Measurements from ENCODE around the gene ING5.

The ING5 gene

GRCh38 chr2:241754042-241754441, 52.2 kb downstream of the ING5 start:
- no peak overlapping the region for H2AFZ ChIP-seq (ENCODE audit: low read depth, low read length)
- H3K79me2 ChIP-seq (ENCODE audit: insufficient read depth, low read length) = no peaks in the 10 kb centered on the region
- no peaks in the 10 kb centered on the region for H3K4me1 ChIP-seq (ENCODE audit: insufficient read depth, low read length)
- DNase-seq (no peak), ATAC-seq (ENCODE audit: insufficient read depth, low read depth) (no peak)
- peaks cover 4% of the 10 kb centered on the region; the same call in 1 of the 2 replicates for H4K20me1 ChIP-seq (ENCODE audit: insufficient read depth, low read length)
- H3K9me3 ChIP-seq (ENCODE audit: insufficient read depth, low read length, severe bottlenecking) = no peaks in the 10 kb centered on the region
- TF ChIP-seq CTCF (IDR thresholded peaks at IDR 0.05; ENCODE audit: borderline replicate concordance, extremely low read depth, low read length, poor library complexity, severe bottlenecking) = no peak
- TF ChIP-seq EZH2 (IDR thresholded peaks at IDR 0.05; ENCODE audit: borderline replicate concordance, low read depth, low read length, severe bottlenecking) = no peak
- peaks cover 44% of the 10 kb centered on the region for H3K36me3 ChIP-seq (ENCODE audit: insufficient read depth, low read length)
- no peak overlapping the region for H3K27ac ChIP-seq (ENCODE audit: low read length)
- no peak overlapping the region for H3K9ac ChIP-seq (ENCODE audit: low read depth, low read length)
- no peak overlapping the region for H3K4me2 ChIP-seq (ENCODE audit: insufficient read depth, low read length)
- H3K4me3 ChIP-seq (ENCODE audit: low read depth in 1 of 2, low read length in 2 of 2) = no peak overlapping the region
- H3K27me3 ChIP-seq (ENCODE audit: insufficient read depth, low read length, poor library complexity) = no peaks in the 10 kb centered on the region

DNA sequence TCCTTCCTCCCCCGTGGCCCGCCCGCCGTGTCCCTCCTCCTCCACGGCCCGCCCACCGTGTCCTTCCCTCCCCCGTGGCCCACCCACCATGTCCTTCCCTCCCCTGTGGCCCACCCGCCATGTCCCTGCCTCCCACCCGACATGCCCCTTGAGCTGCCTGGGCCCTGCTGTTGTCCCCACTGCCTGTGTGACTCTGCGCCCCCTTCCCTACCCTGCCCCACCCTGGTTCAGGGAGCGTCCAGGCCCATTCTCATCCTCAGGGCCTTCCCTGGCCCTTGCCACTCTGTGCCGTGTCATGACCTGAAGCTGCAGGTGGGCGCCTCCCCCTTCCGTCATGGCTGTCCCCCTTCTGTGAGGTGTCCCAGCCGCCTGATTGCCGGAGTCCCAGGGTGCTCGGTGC, 53.3 kb downstream of the ING5 start:
- H3K27ac ChIP-seq (ENCODE audit: low read length) = no peak overlapping the region
- H3K27me3 ChIP-seq (ENCODE audit: insufficient read depth, low read length, poor library complexity) = no peaks in the 10 kb centered on the region
- H4K20me1 ChIP-seq (ENCODE audit: insufficient read depth, low read length) = peaks cover 4% of the 10 kb centered on the region; the same call in 1 of the 2 replicates
- no peaks in the 10 kb centered on the region for H3K79me2 ChIP-seq (ENCODE audit: insufficient read depth, low read length)
- no peak for TF ChIP-seq CTCF (IDR thresholded peaks at IDR 0.05; ENCODE audit: borderline replicate concordance, extremely low read depth, low read length, poor library complexity, severe bottlenecking)
- TF ChIP-seq EZH2 (IDR thresholded peaks at IDR 0.05; ENCODE audit: borderline replicate concordance, low read depth, low read length, severe bottlenecking) = no peak
- ATAC-seq (ENCODE audit: insufficient read depth, low read depth) = no peak
- H3K4me1 ChIP-seq (ENCODE audit: insufficient read depth, low read length) = no peaks in the 10 kb centered on the region
- no peak for DNase-seq
- no peak overlapping the region for H3K9ac ChIP-seq (ENCODE audit: low read depth, low read length)
- no peaks in the 10 kb centered on the region for H3K9me3 ChIP-seq (ENCODE audit: insufficient read depth, low read length, severe bottlenecking)
- H3K4me3 ChIP-seq (ENCODE audit: low read depth in 1 of 2, low read length in 2 of 2) = no peak overlapping the region
- H2AFZ ChIP-seq (ENCODE audit: low read depth, low read length) = no peak overlapping the region
- H3K36me3 ChIP-seq (ENCODE audit: insufficient read depth, low read length) = peaks cover 45% of the 10 kb centered on the region
- no peak overlapping the region for H3K4me2 ChIP-seq (ENCODE audit: insufficient read depth, low read length)

- ATAC-seq (ENCODE audit: insufficient read depth, low read depth) (no peak), DNase-seq (no peak)
- peaks cover 10% of the 10 kb centered on the region; the same call in 1 of the 2 replicates for H4K20me1 ChIP-seq (ENCODE audit: insufficient read depth, low read length)
- H3K27me3 ChIP-seq (ENCODE audit: insufficient read depth, low read length, poor library complexity) = no peaks in the 10 kb centered on the region
- H3K4me3 ChIP-seq (ENCODE audit: low read depth in 1 of 2, low read length in 2 of 2) = no peak overlapping the region
- no peaks in the 10 kb centered on the region for H3K4me1 ChIP-seq (ENCODE audit: insufficient read depth, low read length)
- TF ChIP-seq CTCF (IDR thresholded peaks at IDR 0.05; ENCODE audit: borderline replicate concordance, extremely low read depth, low read length, poor library complexity, severe bottlenecking) (no peak), EZH2 (IDR thresholded peaks at IDR 0.05; ENCODE audit: borderline replicate concordance, low read depth, low read length, severe bottlenecking) (no peak)
- H3K9ac ChIP-seq (ENCODE audit: low read depth, low read length) = no peak overlapping the region
- no peaks in the 10 kb centered on the region for H3K9me3 ChIP-seq (ENCODE audit: insufficient read depth, low read length, severe bottlenecking)
- H2AFZ ChIP-seq (ENCODE audit: low read depth, low read length) = no peak overlapping the region
- no peaks in the 10 kb centered on the region for H3K79me2 ChIP-seq (ENCODE audit: insufficient read depth, low read length)
- no peak overlapping the region for H3K27ac ChIP-seq (ENCODE audit: low read length)
- H3K36me3 ChIP-seq (ENCODE audit: insufficient read depth, low read length) = peaks cover 51% of the 10 kb centered on the region
- no peak overlapping the region for H3K4me2 ChIP-seq (ENCODE audit: insufficient read depth, low read length)
Measured at GRCh38 chr2:241755777-241756176, 53.9 kb downstream of the ING5 start.
